GM10248 (cell line): ENCODE data around the gene KCNQ1.

ENCODE experiments used
- CTCF ChIA-PET: fragments of 300-600 bp; sonication (Branson Sonifier 250); formaldehyde crosslinking; extraction: SDS; loops from one replicate; lab custom pipeline; 2021; ENCODE audit warnings: antibody characterized with exemption; lab: Yijun Ruan, JAX
- POLR2A ChIA-PET: fragments of 350-650 bp; sonication (Branson Sonifier 250); formaldehyde crosslinking; extraction: SDS; loops from one replicate; lab custom pipeline; 2020; ENCODE audit warnings: antibody characterized with exemption; lab: Yijun Ruan, JAX
- DNase-seq: peaks from one replicate; pipeline ENCODE4 v3.0.0; 2012; ENCODE audit errors: extremely low spot score
- TF ChIP-seq, protein P1 (sequence below): IDR thresholded peaks from 2 replicates; pipeline ENCODE4 v1.5.1; 2012; ENCODE audit warnings: mild to moderate bottlenecking, low read depth; ENCODE audit errors: extremely low read depth, missing control alignments, control extremely low read depth

Gene KCNQ1

DNA sequence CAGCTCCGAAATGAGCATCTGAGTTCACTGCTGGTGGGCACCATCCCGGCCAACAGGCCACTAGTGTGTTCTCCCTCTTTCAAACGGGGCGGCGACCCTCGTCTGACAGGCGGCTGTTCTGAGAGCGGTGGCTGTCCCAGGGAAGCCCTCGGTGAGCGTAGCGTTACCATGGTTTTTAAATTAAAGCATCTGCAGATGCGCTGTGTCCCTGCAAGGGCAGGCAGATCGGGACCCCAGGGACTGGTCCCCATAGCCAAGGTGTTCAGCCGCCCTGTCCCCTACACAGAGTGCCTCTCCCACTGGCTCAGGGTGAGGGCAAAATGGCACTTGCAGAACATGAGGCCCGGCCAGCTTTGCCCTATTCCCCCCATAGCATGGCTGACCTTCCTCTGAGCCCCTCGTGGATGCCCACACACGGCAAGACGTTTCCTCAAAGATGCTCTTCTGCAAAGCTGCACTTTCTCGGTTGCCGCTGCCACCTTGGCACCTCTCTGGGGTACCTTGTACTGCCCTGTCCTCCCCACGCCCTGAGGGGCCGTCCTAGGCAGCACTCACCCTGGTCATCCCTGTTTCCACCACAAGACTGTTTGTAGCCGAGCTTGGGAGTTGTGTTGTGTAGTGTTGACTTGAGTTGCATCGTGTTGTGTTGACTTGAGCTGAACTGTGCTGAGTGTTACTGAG, 306.9 kb downstream of the KCNQ1 start:
- TF ChIP-seq, protein P1, sequence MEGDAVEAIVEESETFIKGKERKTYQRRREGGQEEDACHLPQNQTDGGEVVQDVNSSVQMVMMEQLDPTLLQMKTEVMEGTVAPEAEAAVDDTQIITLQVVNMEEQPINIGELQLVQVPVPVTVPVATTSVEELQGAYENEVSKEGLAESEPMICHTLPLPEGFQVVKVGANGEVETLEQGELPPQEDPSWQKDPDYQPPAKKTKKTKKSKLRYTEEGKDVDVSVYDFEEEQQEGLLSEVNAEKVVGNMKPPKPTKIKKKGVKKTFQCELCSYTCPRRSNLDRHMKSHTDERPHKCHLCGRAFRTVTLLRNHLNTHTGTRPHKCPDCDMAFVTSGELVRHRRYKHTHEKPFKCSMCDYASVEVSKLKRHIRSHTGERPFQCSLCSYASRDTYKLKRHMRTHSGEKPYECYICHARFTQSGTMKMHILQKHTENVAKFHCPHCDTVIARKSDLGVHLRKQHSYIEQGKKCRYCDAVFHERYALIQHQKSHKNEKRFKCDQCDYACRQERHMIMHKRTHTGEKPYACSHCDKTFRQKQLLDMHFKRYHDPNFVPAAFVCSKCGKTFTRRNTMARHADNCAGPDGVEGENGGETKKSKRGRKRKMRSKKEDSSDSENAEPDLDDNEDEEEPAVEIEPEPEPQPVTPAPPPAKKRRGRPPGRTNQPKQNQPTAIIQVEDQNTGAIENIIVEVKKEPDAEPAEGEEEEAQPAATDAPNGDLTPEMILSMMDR: no peak
- POLR2A ChIA-PET: no interaction called here
- no peak for DNase-seq
- CTCF ChIA-PET: interaction anchor here (1.7 kb wide), 1 partner anchor 15 kb away, joined by 4 read pairs; no protein-coding TSS in a partner anchor

- CTCF ChIA-PET: interaction anchor here (1.7 kb wide), 1 partner anchor 15 kb away, joined by 4 read pairs; no protein-coding TSS in a partner anchor
Measured at GRCh38 chr11:2752204-2752770, 307.5 kb downstream of the KCNQ1 start.

DNA sequence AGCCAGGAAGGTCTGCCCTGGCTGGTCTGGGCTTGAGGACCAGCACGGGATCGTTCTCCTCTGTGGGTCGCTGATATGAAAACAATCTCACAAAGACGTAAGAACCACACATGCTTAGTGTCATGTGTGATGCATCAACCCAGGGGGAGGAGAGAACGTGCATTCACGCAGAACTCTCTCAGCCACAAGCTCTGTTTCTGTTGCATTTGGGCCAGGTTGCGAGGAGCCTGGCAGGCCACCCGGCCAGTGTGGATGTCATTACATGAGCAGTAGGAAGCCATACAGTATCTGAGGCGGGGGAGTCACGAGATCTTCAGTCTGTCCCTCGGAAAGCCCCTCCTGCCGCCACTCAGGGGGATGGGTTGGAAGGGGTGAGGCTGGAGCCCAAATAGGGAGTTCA, 308.1 kb downstream of the KCNQ1 start:
- ChIA-PET POLR2A (no interaction called here), CTCF (interaction anchor here (1.7 kb wide), 1 partner anchor 16 kb away, joined by 4 read pairs; no protein-coding TSS in a partner anchor)
- TF ChIP-seq, protein P1: no peak
- no peak for DNase-seq

More at GRCh38 chr11:2752204-2752770, 307.5 kb downstream of the KCNQ1 start:
- TF ChIP-seq, protein P1: no peak
- POLR2A ChIA-PET: no interaction called here
- no peak for DNase-seq

DNA sequence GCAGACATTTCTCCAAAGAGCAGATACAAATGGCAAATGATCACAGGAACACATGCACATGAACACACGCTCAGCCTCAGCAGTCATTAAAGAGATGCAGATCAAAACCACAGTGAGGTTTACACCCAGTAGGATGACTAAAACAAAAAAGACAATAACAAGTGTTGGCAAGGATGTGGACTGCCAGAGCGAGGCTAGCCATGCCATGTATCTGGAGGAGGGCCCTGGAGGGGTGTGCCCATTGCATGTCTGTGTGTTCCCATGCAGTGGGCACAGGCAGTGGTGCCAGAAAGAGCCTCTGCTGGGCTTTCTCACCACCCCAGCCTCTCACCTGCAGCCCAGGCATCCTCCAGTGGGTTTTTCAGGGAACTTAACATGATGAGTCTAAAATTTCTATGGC, 309.2 kb downstream of the KCNQ1 start:
- CTCF ChIA-PET: no interaction called here

GRCh38 chr11:2755071-2755470, 310.3 kb downstream of the KCNQ1 start:
- TF ChIP-seq, protein P1: no peak
- ChIA-PET CTCF (no interaction called here), POLR2A (no interaction called here)
- no peak for DNase-seq

More for the DNA sequence above, 309.2 kb downstream of the KCNQ1 start:
- TF ChIP-seq, protein P1: no peak
- POLR2A ChIA-PET: no interaction called here
- DNase-seq: no peak

GRCh38 chr11:2758751-2759150, 313.9 kb downstream of the KCNQ1 start:
- POLR2A ChIA-PET: no interaction called here

More at GRCh38 chr11:2758751-2759150, 313.9 kb downstream of the KCNQ1 start:
- CTCF ChIA-PET: no interaction called here
- no peak for DNase-seq
- TF ChIP-seq, protein P1: no peak
